ELR (cell line): ENCODE measurements around the gene TRIM36.

Experiments used
- DNase-seq: peaks from one replicate; pipeline ENCODE4 v3.0.0-alpha.2; 2015; ENCODE audit warnings: low read depth

TRIM36 gene

DNA sequence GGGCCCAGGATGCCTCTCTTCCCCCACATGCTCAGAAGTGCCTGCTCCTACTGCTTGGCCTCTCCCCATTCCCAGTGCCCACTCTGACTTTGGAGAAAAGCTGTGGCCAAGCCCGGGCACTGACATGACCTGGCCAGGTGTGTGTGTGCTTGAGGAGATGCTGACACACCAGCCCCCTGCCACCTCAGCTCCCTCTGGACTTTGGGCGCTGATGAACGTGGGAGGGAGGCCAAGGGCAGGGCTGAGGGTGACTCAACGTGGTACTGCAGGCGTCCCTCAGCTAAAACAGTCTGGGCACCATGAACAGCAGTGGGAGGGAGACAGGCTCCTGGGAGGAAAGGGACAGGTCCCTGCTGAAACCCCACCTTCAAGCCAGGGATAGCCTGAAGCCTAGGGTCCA lies 3.9 kb downstream of the TRIM36 start:
- DNase-seq = no peak

- no peak for DNase-seq
Measured at GRCh38 chr5:115160975-115161475, 8.7 kb downstream of the TRIM36 start.

DNA sequence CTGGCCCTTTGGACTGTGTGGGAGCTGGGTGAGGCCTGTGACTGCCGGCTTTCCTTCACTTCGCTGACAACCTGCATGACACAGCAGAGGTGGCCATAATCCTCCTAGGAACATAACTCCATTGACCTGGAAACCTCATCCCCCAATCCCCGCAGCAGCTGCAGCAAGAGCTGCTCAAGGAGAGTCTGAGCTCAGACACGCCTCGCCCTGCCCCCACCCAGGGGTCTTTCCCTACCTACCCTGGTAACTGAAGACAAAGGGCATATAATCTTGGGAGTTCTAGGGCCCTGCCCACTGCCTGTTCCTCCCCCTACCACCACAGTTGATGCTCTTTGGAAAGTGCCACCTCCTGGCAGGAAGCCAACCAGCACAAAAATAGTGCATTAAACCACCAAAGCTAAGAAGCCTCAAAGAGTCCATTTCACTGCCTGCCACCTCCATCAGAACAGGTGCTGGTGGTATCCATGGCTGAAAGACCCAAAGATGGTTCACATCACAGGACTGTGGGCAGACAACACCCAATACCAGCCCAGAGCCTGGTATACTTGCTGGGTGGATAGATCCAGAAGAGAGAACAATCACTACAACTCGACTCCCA lies 18.4 kb downstream of the TRIM36 start:
- no peak for DNase-seq

- no peak for DNase-seq
Measured at GRCh38 chr5:115150512-115150911, 19.2 kb downstream of the TRIM36 start.

- DNase-seq = no peak
Measured at GRCh38 chr5:115147052-115147451, 22.7 kb downstream of the TRIM36 start.

GRCh38 chr5:115136294-115136693 lies 33.4 kb downstream of the TRIM36 start:
- no peak for DNase-seq

DNA sequence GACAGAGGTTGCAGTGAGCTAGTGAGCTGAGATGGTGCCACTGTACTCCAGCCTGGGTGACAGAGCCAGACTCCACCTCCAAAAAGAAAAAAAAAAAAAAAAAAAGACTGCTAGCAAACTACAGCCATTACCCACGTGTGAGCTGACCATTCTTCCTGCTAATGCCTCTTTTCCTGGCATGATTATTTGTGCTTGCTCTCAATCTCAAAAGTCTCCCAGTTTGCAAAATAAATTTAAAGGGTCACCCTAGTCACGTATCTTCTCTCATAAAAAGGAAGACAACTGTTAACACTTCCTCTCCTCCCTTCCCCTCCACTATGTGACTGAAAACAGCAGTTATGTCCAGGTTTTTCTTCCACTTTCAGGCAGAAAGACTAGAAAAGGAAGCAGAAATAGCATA lies 37.2 kb downstream of the TRIM36 start:
- DNase-seq = no peak

- DNase-seq = peak; percentile 40
Measured at GRCh38 chr5:115126303-115126702, 43.4 kb downstream of the TRIM36 start.

DNA sequence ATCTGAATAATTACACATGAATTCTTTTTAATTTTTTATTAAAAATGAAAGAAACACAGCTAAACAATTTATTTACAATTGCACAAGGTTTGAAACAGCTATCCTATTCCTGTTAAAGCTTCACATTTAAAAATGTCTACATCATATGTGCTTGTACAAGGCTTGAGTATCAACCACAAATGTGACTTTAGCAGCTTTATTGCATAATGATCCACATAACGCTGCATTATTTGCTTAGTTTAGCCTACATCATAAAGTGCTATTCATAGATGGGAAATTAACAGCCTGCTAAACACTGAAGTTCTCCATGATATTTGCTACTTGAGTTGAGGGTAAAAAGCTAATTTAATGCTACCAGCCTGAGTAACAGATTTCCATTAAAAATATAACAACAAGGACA lies 45.0 kb downstream of the TRIM36 start:
- DNase-seq = no peak

- no peak for DNase-seq
Measured at GRCh38 chr5:115116001-115116400, 53.7 kb downstream of the TRIM36 start.

GRCh38 chr5:115109840-115110239 lies 59.9 kb downstream of the TRIM36 start:
- no peak for DNase-seq

- no peak for DNase-seq
Measured at GRCh38 chr5:115109356-115109755, 60.4 kb downstream of the TRIM36 start.

DNA sequence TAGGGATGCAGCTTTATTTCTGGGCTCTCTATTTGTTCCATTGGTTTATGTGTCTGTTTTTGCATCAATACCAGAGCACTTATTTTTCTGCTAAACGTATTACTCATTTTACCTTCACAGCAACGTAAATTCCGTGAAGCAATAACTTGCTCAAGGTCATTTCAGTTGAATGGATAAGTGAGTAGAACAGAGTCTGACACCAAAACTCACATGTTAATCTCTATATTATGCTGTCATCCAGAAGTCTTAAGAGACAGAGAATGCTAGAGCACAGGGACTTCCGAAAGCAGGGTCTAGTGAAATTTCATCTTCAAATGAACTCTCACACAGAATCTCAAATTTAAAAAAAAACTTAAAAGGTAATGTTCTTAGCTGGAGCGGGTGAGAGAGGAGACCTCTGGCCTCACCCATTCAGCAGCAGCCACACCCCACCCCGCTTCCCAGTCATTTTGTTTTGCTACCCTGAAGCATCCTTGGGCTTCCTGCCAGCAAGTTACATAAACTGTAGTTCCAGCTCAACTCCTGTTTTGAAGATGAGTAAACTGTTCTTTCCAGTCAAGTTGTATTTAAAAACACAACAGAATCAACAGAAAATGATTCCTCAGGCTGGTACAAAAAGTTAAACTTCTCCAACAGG lies 69.3 kb downstream of the TRIM36 start:
- DNase-seq = peak; percentile 34

DNA sequence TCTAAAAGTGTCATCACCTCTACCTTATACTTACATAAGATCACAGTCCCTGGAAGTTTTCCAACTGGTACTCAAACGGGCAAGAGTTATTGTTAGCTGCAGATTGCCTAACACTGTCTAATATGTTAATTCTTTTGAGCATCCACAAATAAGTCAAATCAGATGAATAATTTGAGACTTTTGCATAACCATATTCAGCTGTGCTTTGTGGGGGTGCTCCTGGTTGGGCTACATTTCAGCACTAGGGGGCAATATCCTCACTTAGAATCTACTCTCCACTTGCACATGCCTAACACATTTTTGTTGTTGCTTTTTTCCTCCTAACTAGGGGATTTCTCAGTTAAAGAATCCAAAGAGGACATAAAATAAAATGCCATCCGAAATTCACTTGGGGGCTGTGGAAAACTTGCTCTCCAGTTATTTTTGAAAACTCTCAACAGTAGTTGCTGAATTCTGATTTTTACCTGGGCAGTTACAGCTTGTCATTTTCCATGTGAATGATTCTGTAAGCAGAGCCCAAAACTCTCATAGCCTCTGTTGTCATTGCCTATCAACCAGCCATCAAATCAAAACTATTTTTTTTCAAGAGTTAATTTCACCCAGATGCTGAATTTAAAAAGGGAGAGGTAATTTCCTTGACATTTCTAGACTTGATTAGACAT lies 71.5 kb downstream of the TRIM36 start:
- DNase-seq = peak; percentile 70

DNA sequence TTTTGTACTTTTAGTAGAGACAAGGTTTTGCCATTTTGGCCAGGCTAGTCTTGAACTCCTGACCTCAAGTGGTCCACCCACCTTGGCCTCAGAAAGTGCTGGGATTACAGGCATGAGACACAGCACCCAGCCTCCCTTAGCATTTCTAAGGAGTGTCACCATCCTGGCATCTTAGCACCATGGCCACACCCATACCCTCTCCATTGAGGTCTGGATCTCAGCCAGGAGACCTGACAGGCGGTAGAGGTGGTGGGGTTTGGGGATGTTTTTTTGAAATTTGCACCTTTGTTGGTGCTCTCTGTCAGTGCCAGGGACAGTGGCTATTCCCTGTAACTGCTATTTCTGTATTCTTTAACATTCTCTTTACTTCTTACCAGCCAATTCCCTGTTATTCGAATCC lies 72.5 kb downstream of the TRIM36 start:
- no peak for DNase-seq

DNA sequence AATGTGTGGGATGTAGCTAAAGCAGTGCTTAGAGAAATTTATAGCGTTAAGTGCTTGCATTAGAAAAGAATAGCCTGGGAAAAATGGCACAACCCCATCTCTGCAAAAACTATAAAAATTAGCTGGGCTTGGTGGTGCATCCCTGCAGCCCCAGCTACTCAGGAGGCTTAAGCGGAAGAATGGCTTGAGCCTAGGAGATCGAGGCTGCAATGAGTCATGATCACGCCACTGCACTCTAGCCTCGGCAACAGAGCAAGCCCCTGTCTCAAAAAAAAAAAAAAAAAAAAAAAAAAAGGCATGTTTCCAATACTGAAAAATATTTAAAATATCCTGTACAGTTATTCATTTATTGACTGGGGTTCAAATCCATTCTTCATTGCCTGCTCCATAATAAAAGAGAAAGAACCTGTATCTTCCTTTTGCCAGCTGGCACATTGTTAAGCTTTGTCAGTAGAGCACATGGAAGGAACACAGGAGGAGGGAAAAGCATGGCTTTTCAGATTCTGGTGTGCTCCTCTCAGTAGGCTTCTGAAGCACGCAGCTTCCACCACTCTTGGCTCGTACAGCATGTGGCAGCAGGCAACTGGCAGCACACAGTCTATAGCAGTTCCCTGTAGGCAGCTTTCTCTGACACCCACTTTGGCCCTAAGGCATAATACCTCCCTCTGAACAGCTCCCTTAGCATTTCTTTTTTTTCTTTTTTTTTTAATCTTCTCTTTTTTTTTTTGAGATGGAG lies 73.5 kb downstream of the TRIM36 start:
- DNase-seq = peak; percentile 46

DNA sequence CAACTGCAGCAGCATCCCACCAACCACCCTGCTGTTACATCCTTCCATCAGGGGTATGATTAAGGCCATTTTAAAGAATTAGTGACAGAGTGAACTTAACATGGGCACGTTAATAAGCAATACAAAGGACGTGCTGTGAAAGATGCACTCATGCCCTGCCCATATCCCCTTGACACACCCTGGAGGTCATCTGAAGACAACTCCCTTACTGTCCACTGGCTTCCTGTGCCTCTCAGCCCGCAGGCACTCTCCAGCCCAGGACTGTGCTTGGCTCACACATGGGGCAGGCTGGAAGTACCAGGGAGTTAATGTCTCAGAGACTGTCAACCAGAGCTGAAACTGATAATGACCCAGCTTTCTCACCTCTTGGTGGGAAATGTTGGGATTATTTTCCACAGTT lies 81.8 kb downstream of the TRIM36 start:
- DNase-seq = no peak

DNA sequence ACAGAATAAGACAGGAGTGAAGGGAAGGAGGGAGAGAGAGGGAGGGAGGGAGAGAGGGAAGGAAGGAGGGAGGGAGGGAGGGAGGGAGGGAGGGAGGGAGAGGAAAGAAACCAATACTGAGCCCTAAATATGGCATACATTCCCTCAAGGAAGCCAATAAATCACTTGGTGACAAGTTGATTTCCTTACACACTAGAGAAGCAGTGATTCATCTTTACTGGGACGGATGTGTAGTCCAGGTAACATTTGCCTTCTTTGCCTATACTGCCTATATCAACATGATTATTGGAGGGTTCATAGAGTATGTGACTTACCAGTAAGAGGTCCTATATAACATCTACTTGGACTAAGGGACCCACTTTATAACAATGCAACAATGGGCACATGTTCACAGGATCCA lies 83.2 kb downstream of the TRIM36 start:
- no peak for DNase-seq

GRCh38 chr5:115084246-115084793 lies 85.4 kb downstream of the TRIM36 start:
- no peak for DNase-seq

DNA sequence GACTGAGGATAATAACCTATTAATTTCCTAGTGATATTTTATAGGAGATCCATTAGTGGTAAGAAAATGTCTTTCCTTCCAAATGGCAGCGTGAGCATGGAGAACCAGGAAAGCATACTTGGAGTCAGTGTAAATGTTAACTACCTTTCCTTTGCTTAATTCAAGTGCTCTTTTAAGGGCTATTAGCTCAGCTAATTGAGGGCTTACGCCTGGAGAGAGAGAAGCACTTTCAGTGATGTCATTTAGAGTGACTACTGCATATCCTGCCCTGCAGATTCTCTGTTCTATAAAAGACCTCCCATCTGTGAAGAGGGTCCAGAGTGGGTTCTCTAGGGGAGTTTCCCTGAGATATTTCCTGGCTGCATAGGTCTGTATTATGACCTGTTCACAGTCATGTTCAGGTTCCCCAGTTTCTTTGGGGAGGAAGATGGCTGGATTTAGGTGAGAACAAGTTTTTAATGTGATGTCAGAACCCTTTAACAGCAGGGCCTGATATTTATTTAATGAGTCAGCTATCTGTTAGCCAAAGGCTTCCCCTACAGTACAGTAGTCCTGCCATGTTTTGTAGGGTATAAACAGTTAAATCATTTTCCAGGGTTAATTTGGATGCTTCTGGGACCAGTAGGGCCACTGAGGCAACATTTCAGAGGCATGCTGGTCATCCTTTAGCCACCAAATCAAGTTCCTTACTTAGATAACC lies 89.6 kb downstream of the TRIM36 start:
- no peak for DNase-seq
